GM06990 (cell line): Measurements from ENCODE around the gene L3MBTL4.

Experiments
- DNase-seq: peaks from one replicate; pipeline ENCODE4 v3.0.0-alpha.2; 2011; ENCODE audit not compliant: insufficient read length; ENCODE audit errors: extremely low read depth
- H3K27me3 ChIP-seq: replicated peaks from 2 replicates; pipeline ENCODE4 v1.6.0; 2011; ENCODE audit warnings: low read length; ENCODE audit not compliant: control insufficient read depth, insufficient read depth
- H3K36me3 ChIP-seq: 2 replicates; pipeline ENCODE4 v1.5.1; 2011; ENCODE audit warnings: low read length; ENCODE audit not compliant: control insufficient read depth, insufficient read depth
- H3K4me3 ChIP-seq: replicated peaks from 2 replicates; pipeline ENCODE4 v1.5.1; 2011; ENCODE audit warnings: low read depth, mild to moderate bottlenecking, control low read depth, low read length
- CTCF ChIP-seq: IDR thresholded peaks from 2 replicates; pipeline ENCODE4 v1.5.1; 2011; ENCODE audit warnings: low read length, control low read depth, mild to moderate bottlenecking, inconsistent platforms; ENCODE audit not compliant: insufficient read depth, poor library complexity, severe bottlenecking

The L3MBTL4 gene

GRCh38 chr18:6132751-6133368, 281.9 kb downstream of the L3MBTL4 start:
- H3K4me3 ChIP-seq, result no peak overlapping the region
- no peaks in the 10 kb centered on the region for H3K27me3 ChIP-seq
- no peak for DNase-seq
- H3K36me3 ChIP-seq, result no peaks in the 10 kb centered on the region; the same call in none of the 2 replicates
- TF ChIP-seq CTCF, result no peak

GRCh38 chr18:6120820-6121279, 293.9 kb downstream of the L3MBTL4 start:
- no peaks in the 10 kb centered on the region for H3K36me3 ChIP-seq
- H3K4me3 ChIP-seq, result no peak overlapping the region
- H3K27me3 ChIP-seq, result no peaks in the 10 kb centered on the region
- no peak for DNase-seq
- no peak for TF ChIP-seq CTCF

- no peak for TF ChIP-seq CTCF
- DNase-seq, result no peak
- no peaks in the 10 kb centered on the region for H3K27me3 ChIP-seq
- no peaks in the 10 kb centered on the region for H3K36me3 ChIP-seq
- no peak overlapping the region for H3K4me3 ChIP-seq
Observed at GRCh38 chr18:6119761-6120160, 294.9 kb downstream of the L3MBTL4 start.

GRCh38 chr18:6118080-6118479, 296.6 kb downstream of the L3MBTL4 start:
- no peak for TF ChIP-seq CTCF
- H3K4me3 ChIP-seq, result no peak overlapping the region
- H3K27me3 ChIP-seq, result no peaks in the 10 kb centered on the region
- DNase-seq, result no peak
- no peaks in the 10 kb centered on the region for H3K36me3 ChIP-seq

GRCh38 chr18:6115710-6116109, 299.0 kb downstream of the L3MBTL4 start:
- DNase-seq, result no peak
- no peak for TF ChIP-seq CTCF
- Histone ChIP-seq H3K27me3 (no peaks in the 10 kb centered on the region), H3K36me3 (no peaks in the 10 kb centered on the region), H3K4me3 (no peak overlapping the region)

- Histone ChIP-seq H3K27me3 (no peaks in the 10 kb centered on the region), H3K36me3 (no peaks in the 10 kb centered on the region)
- TF ChIP-seq CTCF, result no peak
Observed at GRCh38 chr18:6113650-6114049, 301.1 kb downstream of the L3MBTL4 start.

More at GRCh38 chr18:6113650-6114049, 301.1 kb downstream of the L3MBTL4 start:
- no peak for DNase-seq
- H3K4me3 ChIP-seq, result no peak overlapping the region
